Stomach (tissue), 19 donors: ENCODE measurements around the gene RAB4A. TPM values are rescaled to one million over a fixed set of nuclear protein-coding genes. Genes with fewer than 3 reads are reported as not detected.

Source experiments
- DNase-seq, 2 donors: peaks; one replicate each; pipeline versions ENCODE4 v3.0.0 to v3.0.0-alpha.2; 2013 to 2019
- H3K27ac ChIP-seq, 5 donors: fragments of 200-600 bp in 4 of 5; sonication (generic) in 4 of 5; one replicate each; pipeline ENCODE4 v1.5.1; 2013 to 2019; ENCODE audit warnings: mild to moderate bottlenecking in 1 of 5, moderate library complexity in 1 of 5
- H3K27me3 ChIP-seq, 3 donors: fragments of 200-600 bp; sonication (generic); one replicate each; pipeline ENCODE4 v1.5.1; 2017 to 2019; ENCODE audit warnings: mixed run types in 1 of 3
- H3K36me3 ChIP-seq, 4 donors: fragments of 200-600 bp; sonication (generic); 1 replicate in 3 of 4; 2 replicates in 1 of 4; pipeline ENCODE4 v1.5.1; 2016 to 2019
- H3K4me1 ChIP-seq, 4 donors: fragments of 200-600 bp; sonication (generic); one replicate each; pipeline ENCODE4 v1.5.1; 2016 to 2019
- H3K4me3 ChIP-seq, 4 donors: fragments of 200-600 bp; sonication (generic) in 3 of 4; one replicate each; pipeline ENCODE4 v1.5.1; 2016 to 2019; ENCODE audit warnings: mild to moderate bottlenecking in 1 of 4
- H3K9me3 ChIP-seq, 4 donors: fragments of 200-600 bp; sonication (generic); one replicate each; pipeline ENCODE4 v1.5.1; 2016 to 2019
- EP300 ChIP-seq: sonication (generic); formaldehyde crosslinking; IDR thresholded peaks from one replicate; pipeline ENCODE4 v1.6.1; 2017; ENCODE audit warnings: antibody characterized with exemption
- POLR2A ChIP-seq, 4 donors: fragments of 450-650 bp; IDR thresholded peaks; one replicate each; pipeline ENCODE4 v1.6.1; 2016; ENCODE audit warnings: antibody characterized with exemption in 4 of 4, control low read depth in 2 of 4, mild to moderate bottlenecking in 1 of 4, moderate library complexity in 1 of 4
- POLR2AphosphoS5 ChIP-seq, 3 donors: sonication (generic); formaldehyde crosslinking; IDR thresholded peaks; one replicate each; pipeline ENCODE4 v1.6.1; 2016; ENCODE audit warnings: antibody characterized with exemption in 3 of 3
- WGBS, 5 donors: extraction: QIAGEN DNeasy Blood & Tissue Kit in 3 of 5; methylation state at CpG; one replicate each; pipeline versions ENCODE4 v1.1.5 to v1.1.7; 2013 to 2018; 5-methylcytosine and 5-hydroxymethylcytosine counted together
- intact Hi-C: fragments of 100-400 bp; cut with DNase I; formaldehyde crosslinking; loops from one replicate; pipeline ENCODE4 v1.15.1; 2023; ENCODE audit warnings: low total_unique reads
- long read RNA-seq, 10 donors: transcript quantifications; one replicate each; lab custom pipeline, GENCODE V29; 2026
- polyA plus RNA-seq, 3 donors: library from polyadenylated mRNA; stranded (reverse); fragments of 200-250 nt; gene quantifications; one replicate each; pipeline ENCODE4 v1.2.3, GENCODE V29; 2013
- total RNA-seq, 5 donors: library from RNA; depleted of rRNA; stranded (reverse); fragments of >200 nt; gene quantifications; one replicate each; pipeline versions ENCODE4 v1.1.0 to v1.2.3, GENCODE V29; 2014 to 2016
- TF ChIP-seq, protein P1 (sequence below), 7 experiments: fragments of 450-650 bp in 4 of 7; fragments of 200-600 bp in 3 of 7; sonication (generic) in 3 of 7; IDR thresholded peaks; one replicate each; pipeline ENCODE4 v1.5.1; 2016 to 2019; ENCODE audit warnings: antibody characterized with exemption in 7 of 7, control low read depth in 2 of 7, mild to moderate bottlenecking in 1 of 7
- donor health status: healthy with polysubstance abuse.
- donor health status: Bipolar disorder and iron deficiency.
- donor health status: healthy.

Gene RAB4A, protein sequence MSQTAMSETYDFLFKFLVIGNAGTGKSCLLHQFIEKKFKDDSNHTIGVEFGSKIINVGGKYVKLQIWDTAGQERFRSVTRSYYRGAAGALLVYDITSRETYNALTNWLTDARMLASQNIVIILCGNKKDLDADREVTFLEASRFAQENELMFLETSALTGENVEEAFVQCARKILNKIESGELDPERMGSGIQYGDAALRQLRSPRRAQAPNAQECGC
- total RNA-seq (100 to 1,000 TPM in 1 of 5 donors, 10 to 100 TPM in 4; 24.1 to 277 (median 41.4) TPM), polyA plus RNA-seq (10 to 100 TPM; 43.8 to 90.6 (median 58.9) TPM)
- long read RNA-seq, donor 1, transcript RAB4A-201 (8 exons, 2,966 nt): major isoform, 11 of 11 reads
- long read RNA-seq, donor 1, partial matches to known transcripts: 0 of 11 reads
- long read RNA-seq, donor 1, other reads (novel, unspliced or antisense): 0 of 11 reads
- long read RNA-seq, donor 2, transcript RAB4A-201 (8 exons, 2,966 nt): major isoform, 35 of 37 reads
- long read RNA-seq, donor 2, partial matches to known transcripts: 0 of 37 reads
- long read RNA-seq, donor 2, other reads (novel, unspliced or antisense): 0 of 37 reads
- long read RNA-seq, donor 3, transcript RAB4A-201 (8 exons, 2,966 nt): major isoform, 14 of 14 reads
- long read RNA-seq, donor 3, partial matches to known transcripts: 0 of 14 reads
- long read RNA-seq, donor 3, other reads (novel, unspliced or antisense): 0 of 14 reads
- long read RNA-seq, donor 4, partial matches to known transcripts: 0 of 4 reads
- long read RNA-seq, donor 4, other reads (novel, unspliced or antisense): 0 of 4 reads
- long read RNA-seq, donor 5, transcript RAB4A-201 (8 exons, 2,966 nt): major isoform, 27 of 29 reads
- long read RNA-seq, donor 5, partial matches to known transcripts: 0 of 29 reads
- long read RNA-seq, donor 5, other reads (novel, unspliced or antisense): 0 of 29 reads
- long read RNA-seq, donor 6: 0 reads
- long read RNA-seq, donor 7, transcript RAB4A-201 (8 exons, 2,966 nt): major isoform, 16 of 17 reads
- long read RNA-seq, donor 7, partial matches to known transcripts: 0 of 17 reads
- long read RNA-seq, donor 7, other reads (novel, unspliced or antisense): 0 of 17 reads
- long read RNA-seq, donor 8, transcript RAB4A-201 (8 exons, 2,966 nt): major isoform, 25 of 26 reads
- long read RNA-seq, donor 8, partial matches to known transcripts: 0 of 26 reads
- long read RNA-seq, donor 8, other reads (novel, unspliced or antisense): 0 of 26 reads
- long read RNA-seq, donor 9, transcript RAB4A-201 (8 exons, 2,966 nt): major isoform, 12 of 13 reads
- long read RNA-seq, donor 9, partial matches to known transcripts: 0 of 13 reads
- long read RNA-seq, donor 9, other reads (novel, unspliced or antisense): 0 of 13 reads
- long read RNA-seq, donor 10, transcript RAB4A-201 (8 exons, 2,966 nt): major isoform, 7 of 7 reads
- long read RNA-seq, donor 10, partial matches to known transcripts: 0 of 7 reads
- long read RNA-seq, donor 10, other reads (novel, unspliced or antisense): 0 of 7 reads

- no peaks in the 10 kb centered on the region for H3K36me3 ChIP-seq
- intact Hi-C loops: loop anchor here (10.0 kb wide), 1 partner anchor 74 kb away; the partner anchor contains the start of gene CCSAP
- H3K27ac ChIP-seq: peak within 1 kb of the TSS; percentile 88 to 95 (median 93)
- WGBS, 5 donors: 6 to 23% (median 11%) methylated on average over 32 to 95 of the region's 95 CpGs
- H3K4me3 ChIP-seq: peak within 1 kb of the TSS; percentile 70 to 87 (median 80)
- peaks cover 41 to 59% (median 47%) of the 10 kb centered on the region in 4 donors for H3K4me1 ChIP-seq
- DNase-seq: peak; percentile 91 to 97
- TF ChIP-seq, protein P1, sequence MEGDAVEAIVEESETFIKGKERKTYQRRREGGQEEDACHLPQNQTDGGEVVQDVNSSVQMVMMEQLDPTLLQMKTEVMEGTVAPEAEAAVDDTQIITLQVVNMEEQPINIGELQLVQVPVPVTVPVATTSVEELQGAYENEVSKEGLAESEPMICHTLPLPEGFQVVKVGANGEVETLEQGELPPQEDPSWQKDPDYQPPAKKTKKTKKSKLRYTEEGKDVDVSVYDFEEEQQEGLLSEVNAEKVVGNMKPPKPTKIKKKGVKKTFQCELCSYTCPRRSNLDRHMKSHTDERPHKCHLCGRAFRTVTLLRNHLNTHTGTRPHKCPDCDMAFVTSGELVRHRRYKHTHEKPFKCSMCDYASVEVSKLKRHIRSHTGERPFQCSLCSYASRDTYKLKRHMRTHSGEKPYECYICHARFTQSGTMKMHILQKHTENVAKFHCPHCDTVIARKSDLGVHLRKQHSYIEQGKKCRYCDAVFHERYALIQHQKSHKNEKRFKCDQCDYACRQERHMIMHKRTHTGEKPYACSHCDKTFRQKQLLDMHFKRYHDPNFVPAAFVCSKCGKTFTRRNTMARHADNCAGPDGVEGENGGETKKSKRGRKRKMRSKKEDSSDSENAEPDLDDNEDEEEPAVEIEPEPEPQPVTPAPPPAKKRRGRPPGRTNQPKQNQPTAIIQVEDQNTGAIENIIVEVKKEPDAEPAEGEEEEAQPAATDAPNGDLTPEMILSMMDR (IDR thresholded peaks at IDR 0.05): no peak
- peak; percentile 69 to 92 (median 90) for TF ChIP-seq POLR2AphosphoS5 (IDR thresholded peaks at IDR 0.05)
- peak in 1 of 4 donors; percentile 15 for TF ChIP-seq POLR2A (IDR thresholded peaks at IDR 0.05)
- peaks cover 0 to 9% (median 0%) of the 10 kb centered on the region in 4 donors for H3K9me3 ChIP-seq
- H3K27me3 ChIP-seq: no peaks in the 10 kb centered on the region
These were observed at the start of gene RAB4A for GRCh38 chr1:229270547-229271447. Gene RAB4A (plus strand): TSS chr1:229271111. CDS start chr1:229271340, 229 bp downstream.

- Histone ChIP-seq H3K27ac (peak overlapping the region; percentile 79 to 92 (median 84)), H3K4me3 (no peak overlapping the region), H3K27me3 (no peaks in the 10 kb centered on the region), H3K9me3 (no peaks in the 10 kb centered on the region), H3K36me3 (no peaks in the 10 kb centered on the region), H3K4me1 (peaks cover 20 to 53% (median 34%) of the 10 kb centered on the region in 4 donors)
- intact Hi-C loops: loop anchor here (10.0 kb wide), 2 partner anchors 487 to 557 kb away; partner anchors contain the start of gene RHOU
- TF ChIP-seq, protein P1 (IDR thresholded peaks at IDR 0.05): no peak
- TF ChIP-seq POLR2AphosphoS5 (IDR thresholded peaks at IDR 0.05) (no peak), EP300 (no peak), POLR2A (IDR thresholded peaks at IDR 0.05) (no peak)
- no peak for DNase-seq
- WGBS, 5 donors: 88 to 96% (median 94%) methylated on average over 3 of the region's 3 CpGs
These were observed 48.8 kb upstream of the RAB4A start for GRCh38 chr1:229222081-229222480.

DNA sequence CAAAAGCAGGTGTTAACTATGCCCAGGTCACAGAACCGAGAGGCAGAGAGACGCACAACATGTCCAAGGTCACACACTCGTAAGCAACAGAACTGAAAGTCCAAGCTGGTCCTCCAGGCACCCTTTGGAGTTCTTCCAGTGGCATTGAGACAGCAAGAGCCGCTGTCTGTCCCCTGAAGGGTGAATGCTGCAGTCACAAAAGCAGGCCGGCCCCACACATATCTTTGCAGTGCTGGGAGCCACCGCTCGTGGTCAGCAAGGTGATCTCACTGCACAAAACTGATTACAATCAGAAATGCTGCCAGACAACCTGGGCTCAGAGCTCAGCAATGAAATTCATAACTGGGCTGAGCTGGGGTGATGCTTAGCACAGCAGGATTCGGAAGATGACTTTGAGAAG is 47.4 kb upstream of the RAB4A start:
- Histone ChIP-seq H3K4me1 (peaks cover 22 to 64% (median 43%) of the 10 kb centered on the region in 4 donors), H3K27me3 (no peaks in the 10 kb centered on the region), H3K4me3 (no peak overlapping the region), H3K27ac (peak overlapping the region; percentile 79 to 92 (median 80)), H3K9me3 (no peaks in the 10 kb centered on the region), H3K36me3 (no peaks in the 10 kb centered on the region)
- intact Hi-C loops: loop anchor here (10.0 kb wide), 2 partner anchors 489 to 559 kb away; partner anchors contain the start of gene RHOU
- DNase-seq: peak; percentile 65 to 77
- peak in 1 of 3 donors; percentile 10 for TF ChIP-seq POLR2AphosphoS5 (IDR thresholded peaks at IDR 0.05)
- TF ChIP-seq POLR2A (IDR thresholded peaks at IDR 0.05): no peak
- 34 to 53% (median 37%) methylated on average over 8 of the region's 8 CpGs for WGBS, 5 donors
